Measurements from ENCODE around the gene SPATS2.

SPATS2 gene

DNA sequence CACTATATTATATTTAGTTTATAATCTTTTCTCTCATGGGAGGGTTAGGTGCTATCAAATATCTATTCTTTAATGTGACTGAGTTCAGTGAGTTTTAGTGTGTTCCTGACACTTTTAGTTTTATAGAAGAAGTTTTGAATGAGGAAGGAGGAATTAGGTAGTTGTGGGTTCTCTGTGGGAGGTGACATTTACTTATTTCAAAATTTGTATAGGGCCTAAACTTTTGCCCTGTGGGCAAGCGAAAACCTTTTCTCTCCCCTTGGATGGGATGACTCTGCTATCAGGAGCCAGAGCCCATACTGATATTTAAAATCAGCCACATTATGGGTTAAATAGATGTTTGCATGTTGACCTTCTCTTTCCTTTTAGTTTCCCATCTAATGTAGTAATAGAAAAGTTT is 43.6 kb downstream of the SPATS2 start:
- Histone ChIP-seq H3K4me3 (ENCODE audit: low read depth, low read length, poor library complexity, severe bottlenecking) (no peak overlapping the region), H2AFZ (ENCODE audit: low read length) (no peak overlapping the region)

DNA sequence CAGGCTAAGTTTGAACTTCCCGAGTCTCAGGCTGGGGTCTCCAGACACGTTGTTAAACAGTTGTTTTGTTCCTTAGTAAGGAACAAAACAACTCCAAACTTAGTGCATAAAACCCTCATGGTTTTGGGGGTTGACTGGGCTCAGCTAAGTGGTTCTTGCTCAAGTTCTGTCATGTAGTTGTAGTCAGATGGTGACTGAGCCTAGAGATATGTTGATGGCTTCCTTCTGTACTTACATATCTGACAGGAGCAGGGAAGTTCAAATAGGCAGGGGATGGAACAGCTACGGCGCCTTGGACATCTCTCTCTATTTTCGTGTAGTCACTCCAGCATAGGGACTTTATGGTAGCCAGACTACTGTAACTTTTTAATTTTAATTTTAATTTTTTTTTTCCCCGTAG is 45.7 kb downstream of the SPATS2 start:
- Histone ChIP-seq H3K9me3 (ENCODE audit: low read length) (no peaks in the 10 kb centered on the region), H3K79me2 (ENCODE audit: insufficient read depth, low read length) (peaks cover under 1% of the 10 kb centered on the region; the same call in 1 of the 2 replicates), H3K27me3 (ENCODE audit: insufficient read depth, low read length) (no peaks in the 10 kb centered on the region), H3K27ac (ENCODE audit: low read depth, low read length, poor library complexity, severe bottlenecking) (no peak overlapping the region), H3K4me3 (ENCODE audit: low read depth, low read length, poor library complexity, severe bottlenecking) (no peak overlapping the region), H3K9ac (ENCODE audit: low read length) (no peak overlapping the region), H3K4me1 (ENCODE audit: insufficient read depth, low read length, severe bottlenecking) (no peaks in the 10 kb centered on the region), H3K36me3 (ENCODE audit: insufficient read depth, low read length) (peaks cover 3% of the 10 kb centered on the region; the same call in 1 of the 2 replicates), H4K20me1 (ENCODE audit: insufficient read depth, low read length) (no peaks in the 10 kb centered on the region), H2AFZ (ENCODE audit: low read length) (no peak overlapping the region), H3F3A (ENCODE audit: insufficient read depth, low read length) (no peaks in the 10 kb centered on the region), H3K9me2 (ENCODE audit: low read depth, low read length) (no peaks in the 10 kb centered on the region), H3K4me2 (ENCODE audit: low read length) (no peak overlapping the region)
- TF ChIP-seq, protein P1, sequence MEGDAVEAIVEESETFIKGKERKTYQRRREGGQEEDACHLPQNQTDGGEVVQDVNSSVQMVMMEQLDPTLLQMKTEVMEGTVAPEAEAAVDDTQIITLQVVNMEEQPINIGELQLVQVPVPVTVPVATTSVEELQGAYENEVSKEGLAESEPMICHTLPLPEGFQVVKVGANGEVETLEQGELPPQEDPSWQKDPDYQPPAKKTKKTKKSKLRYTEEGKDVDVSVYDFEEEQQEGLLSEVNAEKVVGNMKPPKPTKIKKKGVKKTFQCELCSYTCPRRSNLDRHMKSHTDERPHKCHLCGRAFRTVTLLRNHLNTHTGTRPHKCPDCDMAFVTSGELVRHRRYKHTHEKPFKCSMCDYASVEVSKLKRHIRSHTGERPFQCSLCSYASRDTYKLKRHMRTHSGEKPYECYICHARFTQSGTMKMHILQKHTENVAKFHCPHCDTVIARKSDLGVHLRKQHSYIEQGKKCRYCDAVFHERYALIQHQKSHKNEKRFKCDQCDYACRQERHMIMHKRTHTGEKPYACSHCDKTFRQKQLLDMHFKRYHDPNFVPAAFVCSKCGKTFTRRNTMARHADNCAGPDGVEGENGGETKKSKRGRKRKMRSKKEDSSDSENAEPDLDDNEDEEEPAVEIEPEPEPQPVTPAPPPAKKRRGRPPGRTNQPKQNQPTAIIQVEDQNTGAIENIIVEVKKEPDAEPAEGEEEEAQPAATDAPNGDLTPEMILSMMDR (IDR thresholded peaks at IDR 0.05; ENCODE audit: low read length): no peak
- no peak for TF ChIP-seq EZH2 (IDR thresholded peaks at IDR 0.05; ENCODE audit: borderline replicate concordance, low read length)

More for the DNA sequence above, 43.6 kb downstream of the SPATS2 start:
- Histone ChIP-seq H3K27ac (ENCODE audit: low read depth, low read length, poor library complexity, severe bottlenecking) (no peak overlapping the region), H4K20me1 (ENCODE audit: insufficient read depth, low read length) (no peaks in the 10 kb centered on the region), H3K27me3 (ENCODE audit: insufficient read depth, low read length) (no peaks in the 10 kb centered on the region), H3K4me2 (ENCODE audit: low read length) (no peak overlapping the region), H3K9me3 (ENCODE audit: low read length) (no peaks in the 10 kb centered on the region), H3K36me3 (ENCODE audit: insufficient read depth, low read length) (peaks cover 3% of the 10 kb centered on the region; the same call in 1 of the 2 replicates), H3K9ac (ENCODE audit: low read length) (no peak overlapping the region), H3K9me2 (ENCODE audit: low read depth, low read length) (no peaks in the 10 kb centered on the region), H3K79me2 (ENCODE audit: insufficient read depth, low read length) (peaks cover 4% of the 10 kb centered on the region; the same call in 1 of the 2 replicates), H3F3A (ENCODE audit: insufficient read depth, low read length) (no peaks in the 10 kb centered on the region), H3K4me1 (ENCODE audit: insufficient read depth, low read length, severe bottlenecking) (no peaks in the 10 kb centered on the region)
- no peak for TF ChIP-seq EZH2 (IDR thresholded peaks at IDR 0.05; ENCODE audit: borderline replicate concordance, low read length)
- TF ChIP-seq, protein P1 (IDR thresholded peaks at IDR 0.05; ENCODE audit: low read length): no peak

DNA sequence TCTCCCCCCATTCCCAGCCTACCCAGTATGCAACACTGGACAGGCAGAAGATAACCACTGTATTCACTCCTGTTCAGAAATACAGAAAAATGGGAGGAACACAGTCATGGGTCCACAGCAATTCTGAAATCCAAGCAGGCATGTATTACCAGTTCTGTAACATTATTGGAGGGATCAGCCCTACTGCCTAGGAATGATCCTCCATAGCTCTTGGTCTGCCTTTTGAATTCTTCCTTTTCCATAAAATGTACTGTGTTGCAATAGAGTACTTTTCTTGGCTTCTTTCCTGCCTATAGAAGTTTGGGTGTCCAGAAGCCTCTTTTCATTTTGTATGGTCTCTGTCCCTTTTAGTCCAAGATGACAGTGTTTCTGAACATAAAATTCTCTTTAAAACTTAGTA is 46.5 kb downstream of the SPATS2 start:
- Histone ChIP-seq H3K4me1 (ENCODE audit: insufficient read depth, low read length, severe bottlenecking) (no peaks in the 10 kb centered on the region), H3K4me2 (ENCODE audit: low read length) (no peak overlapping the region), H3K79me2 (ENCODE audit: insufficient read depth, low read length) (no peaks in the 10 kb centered on the region)

More for the DNA sequence above, 46.5 kb downstream of the SPATS2 start:
- TF ChIP-seq, protein P1 (IDR thresholded peaks at IDR 0.05; ENCODE audit: low read length): no peak
- no peak for TF ChIP-seq EZH2 (IDR thresholded peaks at IDR 0.05; ENCODE audit: borderline replicate concordance, low read length)
- Histone ChIP-seq H2AFZ (ENCODE audit: low read length) (no peak overlapping the region), H3K36me3 (ENCODE audit: insufficient read depth, low read length) (peaks cover 3% of the 10 kb centered on the region; the same call in 1 of the 2 replicates), H3K9ac (ENCODE audit: low read length) (no peak overlapping the region), H3K9me2 (ENCODE audit: low read depth, low read length) (no peaks in the 10 kb centered on the region), H3F3A (ENCODE audit: insufficient read depth, low read length) (no peaks in the 10 kb centered on the region), H3K4me3 (ENCODE audit: low read depth, low read length, poor library complexity, severe bottlenecking) (no peak overlapping the region), H3K9me3 (ENCODE audit: low read length) (no peaks in the 10 kb centered on the region), H4K20me1 (ENCODE audit: insufficient read depth, low read length) (no peaks in the 10 kb centered on the region), H3K27ac (ENCODE audit: low read depth, low read length, poor library complexity, severe bottlenecking) (no peak overlapping the region), H3K27me3 (ENCODE audit: insufficient read depth, low read length) (no peaks in the 10 kb centered on the region)

Data from OCI-LY1 (cell line).